DND-41 (cell line): ENCODE data around the gene MVP.

ENCODE experiments used
- ATAC-seq: fragments of 200-7000 bp; cut with Tn5 transposase; 3 replicates; pipeline ENCODE4 v1.9.1; 2021; ENCODE audit warnings: low read depth; ENCODE audit not compliant: insufficient read depth
- DNase-seq: peaks from one replicate; pipeline ENCODE4 v3.0.0-alpha.2; 2020
- H2AFZ ChIP-seq: 2 replicates; pipeline ENCODE4 v1.6.0; 2012; ENCODE audit warnings: low read depth, low read length
- H3K27ac ChIP-seq: 2 replicates; pipeline ENCODE4 v1.5.1; 2012; ENCODE audit warnings: low read length, inconsistent platforms
- H3K27me3 ChIP-seq: fragments of 200-600 bp; sonication (generic); 2 replicates; pipeline ENCODE4 v1.6.0; 2012; ENCODE audit warnings: low read length, mild to moderate bottlenecking, inconsistent platforms; ENCODE audit not compliant: insufficient read depth, poor library complexity
- H3K36me3 ChIP-seq: 2 replicates; pipeline ENCODE4 v1.5.1; 2012; ENCODE audit warnings: low read length, inconsistent platforms; ENCODE audit not compliant: insufficient read depth
- H3K4me1 ChIP-seq: 2 replicates; pipeline ENCODE4 v1.5.1; 2012; ENCODE audit warnings: mild to moderate bottlenecking, low read length; ENCODE audit not compliant: insufficient read depth
- H3K4me2 ChIP-seq: 2 replicates; pipeline ENCODE4 v1.6.0; 2012; ENCODE audit warnings: mild to moderate bottlenecking, moderate library complexity, low read length, inconsistent platforms; ENCODE audit not compliant: insufficient read depth
- H3K4me3 ChIP-seq, 2 experiments: fragments of 200-600 bp in 1 of 2; shearing (Covaris generic) in 1 of 2; 2 replicates each; pipeline ENCODE4 v1.5.1; 2012 to 2016; ENCODE audit warnings: inconsistent platforms in 2 of 2, low read length in 2 of 2, mild to moderate bottlenecking in 2 of 2, low read depth in 1 of 2, moderate library complexity in 1 of 2
- H3K79me2 ChIP-seq: 2 replicates; pipeline ENCODE4 v1.6.0; 2012; ENCODE audit warnings: low read length, inconsistent platforms; ENCODE audit not compliant: insufficient read depth
- H3K9ac ChIP-seq: 2 replicates; pipeline ENCODE4 v1.6.0; 2012; ENCODE audit warnings: low read depth, mild to moderate bottlenecking, inconsistent platforms, low read length, moderate library complexity
- H3K9me3 ChIP-seq: 2 replicates; pipeline ENCODE4 v1.5.1; 2012; ENCODE audit warnings: low read length, moderate library complexity, mild to moderate bottlenecking, inconsistent platforms; ENCODE audit not compliant: insufficient read depth, severe bottlenecking
- H4K20me1 ChIP-seq: 2 replicates; pipeline ENCODE4 v1.6.0; 2012; ENCODE audit warnings: low read length; ENCODE audit not compliant: insufficient read depth
- EZH2 ChIP-seq: IDR thresholded peaks from 3 replicates; pipeline ENCODE4 v1.6.1; 2012; ENCODE audit warnings: borderline replicate concordance, low read depth, mild to moderate bottlenecking, moderate library complexity, low read length, inconsistent platforms; ENCODE audit not compliant: severe bottlenecking
- TF ChIP-seq, protein P1 (sequence below): IDR thresholded peaks from 2 replicates; pipeline ENCODE4 v1.5.1; 2012; ENCODE audit warnings: borderline replicate concordance, low read length, moderate library complexity, mild to moderate bottlenecking; ENCODE audit not compliant: poor library complexity, severe bottlenecking; ENCODE audit errors: extremely low read depth

Gene MVP

DNA sequence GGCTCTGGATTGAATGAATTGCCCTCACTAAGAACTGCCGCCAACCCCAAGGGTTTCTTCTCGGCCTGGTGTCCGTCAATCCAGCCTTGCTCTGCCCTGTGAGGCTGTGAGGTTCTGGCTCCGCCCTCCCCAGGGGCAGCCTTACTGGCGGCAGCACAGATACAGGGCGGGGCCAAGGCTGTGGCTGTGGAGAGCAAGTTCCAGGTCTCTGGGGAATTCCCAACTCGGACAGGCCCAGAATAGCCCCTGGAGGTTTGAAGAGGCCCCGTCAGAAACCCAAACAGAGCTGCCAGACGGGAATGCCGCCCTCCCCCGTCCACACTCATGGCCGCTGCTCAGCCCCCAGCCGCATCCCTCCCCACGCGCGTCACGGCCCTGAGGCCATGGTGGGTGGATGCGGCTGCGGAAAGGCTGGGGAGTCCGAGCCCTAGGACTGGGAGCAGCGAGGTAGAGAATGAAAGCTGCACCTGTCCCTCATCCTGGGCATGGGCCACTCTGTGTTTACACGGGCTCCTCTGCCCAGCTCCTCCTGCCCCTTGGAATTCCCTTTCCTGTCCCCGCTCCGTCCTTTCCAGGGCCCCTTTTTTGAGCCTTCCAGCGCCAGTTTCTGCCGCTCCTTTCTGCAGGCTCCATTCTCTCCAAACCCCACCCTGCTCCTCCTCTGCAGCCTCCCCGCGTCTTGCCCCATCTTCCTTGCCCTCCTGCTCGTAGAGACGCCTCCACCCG is 8.9 kb upstream of the MVP start:
- DNase-seq (peak; percentile 74), ATAC-seq (peak; percentile 24)
- TF ChIP-seq EZH2: no peak
- TF ChIP-seq, protein P1, sequence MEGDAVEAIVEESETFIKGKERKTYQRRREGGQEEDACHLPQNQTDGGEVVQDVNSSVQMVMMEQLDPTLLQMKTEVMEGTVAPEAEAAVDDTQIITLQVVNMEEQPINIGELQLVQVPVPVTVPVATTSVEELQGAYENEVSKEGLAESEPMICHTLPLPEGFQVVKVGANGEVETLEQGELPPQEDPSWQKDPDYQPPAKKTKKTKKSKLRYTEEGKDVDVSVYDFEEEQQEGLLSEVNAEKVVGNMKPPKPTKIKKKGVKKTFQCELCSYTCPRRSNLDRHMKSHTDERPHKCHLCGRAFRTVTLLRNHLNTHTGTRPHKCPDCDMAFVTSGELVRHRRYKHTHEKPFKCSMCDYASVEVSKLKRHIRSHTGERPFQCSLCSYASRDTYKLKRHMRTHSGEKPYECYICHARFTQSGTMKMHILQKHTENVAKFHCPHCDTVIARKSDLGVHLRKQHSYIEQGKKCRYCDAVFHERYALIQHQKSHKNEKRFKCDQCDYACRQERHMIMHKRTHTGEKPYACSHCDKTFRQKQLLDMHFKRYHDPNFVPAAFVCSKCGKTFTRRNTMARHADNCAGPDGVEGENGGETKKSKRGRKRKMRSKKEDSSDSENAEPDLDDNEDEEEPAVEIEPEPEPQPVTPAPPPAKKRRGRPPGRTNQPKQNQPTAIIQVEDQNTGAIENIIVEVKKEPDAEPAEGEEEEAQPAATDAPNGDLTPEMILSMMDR: no peak
- Histone ChIP-seq H2AFZ (no peak overlapping the region), H3K4me3 (no peak overlapping the region; a peak in 1 of 4 replicates), H3K27ac (peak overlapping the region; percentile 1; the same call in 1 of the 2 replicates), H3K9me3 (no peaks in the 10 kb centered on the region), H4K20me1 (peaks cover 36% of the 10 kb centered on the region), H3K79me2 (peaks cover 52% of the 10 kb centered on the region), H3K36me3 (peaks cover 40% of the 10 kb centered on the region), H3K27me3 (no peaks in the 10 kb centered on the region), H3K4me2 (peak overlapping the region; percentile 96; the same call in 1 of the 2 replicates), H3K9ac (no peak overlapping the region), H3K4me1 (peaks cover 69% of the 10 kb centered on the region)

DNA sequence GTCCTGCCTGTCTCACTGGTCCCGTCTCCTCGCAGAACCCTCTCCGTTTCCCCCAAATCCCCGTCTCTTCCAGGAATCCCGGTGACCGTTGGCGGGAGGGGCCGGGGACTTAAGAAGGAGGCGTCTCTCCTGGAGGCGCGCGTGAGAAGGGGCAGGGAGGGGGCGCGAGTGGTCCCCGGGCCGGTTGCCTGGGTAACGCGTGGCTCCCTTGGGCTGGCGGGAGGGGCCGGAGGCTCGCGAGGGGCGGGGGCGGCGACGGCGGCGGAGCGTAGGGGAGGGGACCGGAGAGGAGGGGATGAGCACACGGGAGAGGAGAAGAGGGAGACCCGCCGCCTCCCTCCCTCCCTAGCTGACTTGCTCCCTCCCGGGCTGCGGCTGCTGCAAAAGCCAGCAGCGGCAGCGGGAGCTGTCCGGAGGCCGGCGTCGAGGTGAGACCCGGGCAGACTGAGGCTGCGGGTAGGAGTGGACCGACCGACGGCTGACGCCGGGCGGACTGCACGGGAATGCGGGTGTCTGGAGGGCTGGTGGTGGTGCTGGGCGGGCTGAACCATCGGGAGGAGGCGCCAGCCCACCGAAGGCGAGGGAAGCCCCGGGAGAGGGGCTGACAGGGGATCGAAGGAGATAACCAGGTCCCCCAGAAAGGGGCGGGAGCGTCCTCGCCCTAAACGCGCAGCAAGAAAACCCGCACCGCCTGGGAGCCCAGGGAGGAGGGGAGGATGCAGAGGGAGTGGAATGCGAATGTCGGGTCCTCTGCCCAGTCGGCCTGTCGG is 8.2 kb upstream of the MVP start, which contains the start of gene PRRT2:
PRRT2 (plus strand) TSS at position 298 of the 770 bp plus-strand sequence. CDS start 862 bp downstream, outside the sequence.
- DNase-seq (peak; percentile 69), ATAC-seq (no peak)
- H3K36me3 ChIP-seq: peaks cover 38% of the 10 kb centered on the region
- TF ChIP-seq EZH2: no peak
- TF ChIP-seq, protein P1: no peak
- no peak within 1 kb of the TSS for H3K9ac ChIP-seq
- no peak within 1 kb of the TSS; a peak in 1 of 4 replicates for H3K4me3 ChIP-seq
- peaks cover 53% of the 10 kb centered on the region for H3K79me2 ChIP-seq
- H3K4me2 ChIP-seq: peak within 1 kb of the TSS; percentile 96; the same call in 1 of the 2 replicates
- peaks cover 73% of the 10 kb centered on the region for H3K4me1 ChIP-seq
- H2AFZ ChIP-seq: no peak within 1 kb of the TSS
- peak within 1 kb of the TSS; percentile 1; the same call in 1 of the 2 replicates for H3K27ac ChIP-seq
- no peaks in the 10 kb centered on the region for H3K27me3 ChIP-seq
- no peaks in the 10 kb centered on the region for H3K9me3 ChIP-seq
- peaks cover 36% of the 10 kb centered on the region for H4K20me1 ChIP-seq

DNA sequence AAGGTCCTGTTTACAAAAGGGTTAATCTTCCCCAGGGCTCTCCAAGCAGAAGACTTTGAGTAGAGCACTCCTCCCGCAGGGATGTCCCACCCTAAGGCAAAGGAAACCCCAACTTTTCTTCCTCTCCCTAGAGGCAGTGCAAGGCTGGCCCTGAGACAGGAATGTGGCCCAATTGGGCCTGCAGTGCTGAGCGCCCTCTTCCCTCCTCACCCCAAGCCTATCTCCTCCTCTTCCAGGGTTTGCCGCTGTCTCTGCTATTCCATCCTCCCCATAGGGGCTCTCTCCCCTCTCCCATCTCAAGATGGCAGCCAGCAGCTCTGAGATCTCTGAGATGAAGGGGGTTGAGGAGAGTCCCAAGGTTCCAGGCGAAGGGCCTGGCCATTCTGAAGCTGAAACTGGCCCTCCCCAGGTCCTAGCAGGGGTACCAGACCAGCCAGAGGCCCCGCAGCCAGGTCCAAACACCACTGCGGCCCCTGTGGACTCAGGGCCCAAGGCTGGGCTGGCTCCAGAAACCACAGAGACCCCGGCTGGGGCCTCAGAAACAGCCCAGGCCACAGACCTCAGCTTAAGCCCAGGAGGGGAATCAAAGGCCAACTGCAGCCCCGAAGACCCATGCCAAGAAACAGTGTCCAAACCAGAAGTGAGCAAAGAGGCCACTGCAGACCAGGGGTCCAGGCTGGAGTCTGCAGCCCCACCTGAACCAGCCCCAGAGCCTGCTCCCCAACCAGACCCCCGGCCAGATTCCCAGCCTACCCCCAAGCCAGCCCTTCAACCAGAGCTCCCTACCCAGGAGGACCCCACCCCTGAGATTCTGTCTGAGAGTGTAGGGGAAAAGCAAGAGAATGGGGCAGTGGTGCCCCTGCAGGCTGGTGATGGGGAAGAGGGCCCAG is 7.3 kb upstream of the MVP start:
- Histone ChIP-seq H4K20me1 (peaks cover 28% of the 10 kb centered on the region), H3K4me1 (peaks cover 76% of the 10 kb centered on the region), H3K27me3 (no peaks in the 10 kb centered on the region), H3K4me3 (no peak overlapping the region), H3K9ac (peak overlapping the region; percentile 95; the same call in 1 of the 2 replicates), H2AFZ (no peak overlapping the region), H3K4me2 (no peak overlapping the region), H3K36me3 (peaks cover 31% of the 10 kb centered on the region), H3K79me2 (peaks cover 53% of the 10 kb centered on the region), H3K9me3 (no peaks in the 10 kb centered on the region), H3K27ac (no peak overlapping the region)
- DNase-seq: no peak
- TF ChIP-seq EZH2: no peak
- TF ChIP-seq, protein P1: no peak
- no peak for ATAC-seq
